AG20443 (cell line): Measurements from ENCODE around the gene KLC4.
"Not testable (repeated sequence)": the region's sequence is repeated elsewhere in the genome, so short reads cannot be mapped to it uniquely, and the experiment has no call there.

ENCODE experiments used
- DNase-seq: peaks from one replicate; pipeline ENCODE4 v3.0.0; 2012; ENCODE audit warnings: low spot score, mixed read lengths

The KLC4 gene

GRCh38 chr6:43070028-43070632, 10.7 kb downstream of the KLC4 start:
- DNase-seq, result peak; percentile 80

GRCh38 chr6:43074847-43075669, 15.6 kb downstream of the KLC4 start:
- peak; percentile 68 for DNase-seq

- DNase-seq, result peak; percentile 73
Measured at GRCh38 chr6:43075670-43076463, 16.4 kb downstream of the KLC4 start, which contains the start of gene PTK7. Gene PTK7 (plus strand): TSS chr6:43076314. CDS start chr6:43076489, 175 bp downstream.

- DNase-seq, result peak; percentile 39
Measured at GRCh38 chr6:43076464-43077332, 17.3 kb downstream of the KLC4 start.

- no peak for DNase-seq
Measured at GRCh38 chr6:43077333-43077809, 17.9 kb downstream of the KLC4 start.

DNA sequence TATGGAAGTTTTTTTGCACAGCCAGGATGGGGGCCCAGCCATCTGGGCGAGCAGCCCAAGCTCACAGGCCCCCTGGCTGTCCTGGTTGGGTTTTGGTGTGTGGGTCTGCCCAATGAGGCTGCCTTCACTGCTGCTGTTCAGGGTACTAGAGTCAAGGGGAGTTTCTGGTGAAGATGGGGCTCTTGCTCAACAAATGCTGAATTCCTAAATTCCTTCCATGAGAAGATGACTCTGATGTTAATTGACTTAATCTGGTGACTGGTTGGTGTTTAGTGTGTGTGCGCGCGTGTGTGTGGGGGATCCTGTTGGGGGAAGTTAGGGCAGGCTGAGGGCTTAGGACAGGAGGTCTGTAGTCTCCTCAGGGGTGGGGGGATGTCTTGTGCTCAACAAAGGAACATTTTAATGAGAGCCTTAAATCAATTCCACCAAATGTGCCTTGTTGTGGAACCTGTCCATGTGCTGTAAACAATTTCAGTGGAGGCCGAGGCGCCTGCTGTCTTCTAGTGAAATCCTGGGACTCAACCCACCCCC, 18.6 kb downstream of the KLC4 start:
- peak; percentile 60 for DNase-seq

- DNase-seq, result peak; percentile 35
Measured at GRCh38 chr6:43078691-43079090, 19.3 kb downstream of the KLC4 start.

DNA sequence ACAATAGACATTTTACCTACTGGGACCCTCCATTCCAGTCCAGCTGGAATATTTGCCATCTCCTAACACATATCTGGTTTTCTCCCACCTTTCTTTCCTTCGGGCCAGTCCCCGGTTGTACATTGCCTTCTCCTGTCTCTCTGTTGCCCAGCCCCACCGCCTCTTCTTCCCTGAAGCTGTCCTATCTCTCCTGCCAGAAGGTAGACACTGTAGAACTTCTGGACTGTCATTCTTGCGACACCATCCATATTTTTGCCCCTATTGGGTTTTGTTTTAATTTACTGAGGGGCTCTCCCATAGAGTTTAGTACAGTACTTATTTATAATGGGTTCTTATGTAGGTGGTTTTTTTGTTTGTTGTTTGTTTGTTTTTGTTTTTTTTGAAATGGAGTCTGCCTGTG, 21.6 kb downstream of the KLC4 start:
- DNase-seq, result no peak

DNA sequence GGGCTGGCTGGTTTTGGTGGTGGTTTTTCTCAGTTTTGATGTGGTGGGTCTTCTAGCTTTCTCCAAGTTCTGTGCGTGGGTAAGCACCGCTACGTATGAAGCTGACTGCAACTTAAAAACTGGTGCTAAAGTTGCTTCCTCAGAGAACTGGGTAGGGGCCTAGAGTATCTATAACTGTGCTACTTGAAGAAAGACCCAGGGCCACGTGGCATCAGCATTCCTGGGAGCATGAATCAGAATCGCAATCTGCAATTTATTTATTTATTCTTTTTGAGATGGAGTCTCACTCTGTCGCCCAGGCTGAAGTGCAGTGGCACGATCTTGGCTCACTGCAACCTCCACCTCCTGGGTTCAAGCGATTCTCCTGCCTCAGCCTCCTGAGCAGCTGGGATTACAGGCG, 22.5 kb downstream of the KLC4 start:
- not testable (repeated sequence) for DNase-seq

DNA sequence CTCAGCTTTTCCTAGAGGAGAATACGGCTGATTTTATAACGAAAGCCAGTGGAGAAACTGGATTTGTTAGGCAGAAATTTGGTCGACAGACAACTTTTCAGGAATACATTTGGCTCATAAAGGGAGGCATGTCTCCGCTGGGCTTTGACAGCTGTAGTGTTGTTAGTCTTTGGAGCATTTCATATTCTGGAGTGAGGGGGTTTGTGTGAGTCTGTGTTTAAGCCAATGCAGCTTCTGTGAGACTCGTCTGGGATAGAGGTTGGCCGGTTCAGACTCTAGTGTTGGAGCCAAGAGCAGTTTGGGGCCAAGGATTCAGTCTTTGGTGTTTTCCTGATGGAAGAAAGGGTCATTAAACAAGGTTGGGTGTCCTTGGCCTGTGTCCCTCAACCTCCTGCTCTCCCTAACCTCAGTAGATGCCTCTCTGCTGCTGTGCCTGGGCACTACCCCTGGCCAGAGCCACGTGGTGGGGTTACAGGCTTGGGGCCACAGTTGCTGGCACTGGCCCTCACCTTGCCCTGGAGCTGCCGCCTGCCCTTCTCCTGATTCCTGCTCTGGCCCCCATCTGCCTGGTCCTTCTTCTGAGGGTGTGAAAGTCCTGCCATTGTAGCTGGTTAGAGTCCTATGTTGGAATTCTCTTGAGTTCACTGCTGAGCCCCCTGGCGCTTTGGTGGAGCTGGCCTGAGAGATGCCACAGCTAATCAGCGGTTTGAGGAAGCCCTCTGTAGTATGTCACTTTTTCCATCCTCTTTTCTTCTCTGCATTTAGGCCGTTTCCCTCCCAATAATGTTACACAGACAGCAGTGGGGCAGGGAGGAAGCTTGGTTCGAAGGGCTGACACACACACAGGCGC, 23.6 kb downstream of the KLC4 start:
- no peak for DNase-seq

DNA sequence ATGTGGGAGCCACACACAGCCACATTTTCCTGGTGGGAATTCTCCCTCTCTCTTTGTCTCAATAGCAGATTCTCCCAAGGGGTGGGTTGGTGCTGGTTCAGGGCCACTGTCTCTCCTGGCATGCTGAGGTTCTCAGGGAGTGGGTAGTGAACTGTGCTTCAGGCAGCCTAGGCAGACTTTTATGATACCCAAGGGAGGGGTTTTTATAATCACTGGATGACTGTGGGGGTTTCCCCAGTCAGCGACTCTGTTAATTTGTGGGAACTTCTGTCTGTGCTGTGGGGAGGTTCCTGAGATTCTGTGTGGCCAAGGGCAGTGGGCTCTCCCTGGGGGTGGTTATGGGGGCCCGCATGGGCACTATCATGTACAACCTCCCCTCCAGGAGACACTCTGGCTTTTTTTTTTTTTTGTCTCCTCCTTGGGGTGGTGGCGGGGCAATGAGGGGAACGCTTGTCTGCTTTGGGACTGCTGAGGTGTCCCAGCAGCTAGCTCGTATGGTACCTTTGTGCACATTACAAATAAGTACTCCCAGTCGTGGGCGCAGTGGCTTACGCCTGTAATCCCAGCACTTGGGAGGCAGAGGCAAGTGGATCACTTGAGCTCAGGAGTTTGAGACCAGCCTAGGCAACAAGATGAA, 26.7 kb downstream of the KLC4 start:
- DNase-seq, result no peak

- DNase-seq, result no peak
Measured at GRCh38 chr6:43088654-43089056, 29.2 kb downstream of the KLC4 start.

- DNase-seq, result no peak
Measured at GRCh38 chr6:43089467-43089866, 30.0 kb downstream of the KLC4 start.

DNA sequence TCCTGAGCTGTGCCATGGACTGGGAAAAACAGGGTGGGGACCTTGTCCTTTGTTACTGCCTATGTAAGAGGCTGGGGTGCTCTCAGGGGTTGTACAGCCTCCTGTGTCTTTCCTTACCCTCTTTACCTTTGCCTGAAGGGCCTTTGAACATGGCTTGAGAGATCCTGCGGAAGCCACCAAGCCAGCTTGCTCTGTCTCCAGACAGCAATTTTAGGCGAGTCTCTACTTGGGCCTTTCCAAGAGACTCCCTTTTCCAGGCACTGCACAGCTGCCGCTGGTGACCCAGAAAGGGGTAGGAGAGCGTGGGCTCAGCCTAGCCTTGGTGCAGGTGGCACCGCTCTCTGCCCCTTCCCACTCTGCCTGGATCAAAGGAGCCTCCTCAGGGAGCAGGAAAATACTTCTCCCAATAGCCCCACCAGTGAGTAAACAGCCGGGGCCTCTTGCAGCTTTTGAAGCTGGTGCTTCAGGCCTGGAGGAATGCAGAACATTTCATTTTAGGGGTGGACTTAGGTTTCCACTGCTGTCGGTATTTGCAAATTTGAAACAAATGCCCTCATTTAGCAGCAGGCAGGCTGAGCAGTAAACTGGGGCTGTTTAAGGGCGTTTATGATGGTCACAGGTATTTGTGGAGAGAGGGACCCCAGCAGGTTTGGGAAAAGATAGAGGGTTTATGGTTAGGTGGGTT, 30.6 kb downstream of the KLC4 start:
- DNase-seq, result peak; percentile 63

- no peak for DNase-seq
Measured at GRCh38 chr6:43090559-43090956, 31.1 kb downstream of the KLC4 start.

GRCh38 chr6:43091020-43091419, 31.6 kb downstream of the KLC4 start:
- DNase-seq, result no peak

DNA sequence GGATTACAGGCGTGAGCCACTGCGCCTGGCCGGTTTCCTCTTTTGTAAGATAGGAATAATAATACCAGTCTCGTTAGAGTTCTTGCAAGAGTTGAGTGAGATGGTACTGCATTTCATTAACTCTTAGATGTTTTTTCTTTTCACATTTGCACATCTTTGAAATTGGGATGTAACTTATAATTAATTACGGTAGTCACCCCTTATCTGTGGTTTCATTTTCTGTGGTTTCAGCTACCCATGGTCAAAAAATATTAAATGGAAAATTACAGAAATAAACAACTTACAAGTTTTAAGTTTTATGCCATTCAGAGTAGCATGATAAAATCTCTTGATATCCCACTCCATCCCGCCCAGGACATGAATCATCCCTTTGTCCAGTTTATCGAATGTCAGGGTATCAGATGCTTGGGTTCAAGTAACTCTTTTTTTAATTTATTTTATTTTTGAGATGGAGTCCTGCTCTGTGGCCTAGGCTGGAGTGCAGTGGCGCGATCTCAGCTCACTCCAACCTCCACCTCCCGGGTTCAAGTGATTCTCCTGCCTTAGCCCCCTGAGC, 32.1 kb downstream of the KLC4 start:
- no peak for DNase-seq

- DNase-seq, result no peak
Measured at GRCh38 chr6:43092635-43093034, 33.2 kb downstream of the KLC4 start.
